GM18507 (cell line): ENCODE measurements around the gene SLC12A8.

Experiments
- DNase-seq: peaks from one replicate; pipeline ENCODE4 v3.0.0; 2011; ENCODE audit warnings: low read depth; ENCODE audit not compliant: insufficient read length; ENCODE audit errors: extremely low spot score
- FAIRE-seq: peaks from 2 replicates; lab custom pipeline; 2011; peaks lifted over from hg19 to GRCh38; lab: Jason Lieb, UNC

Gene SLC12A8

DNA sequence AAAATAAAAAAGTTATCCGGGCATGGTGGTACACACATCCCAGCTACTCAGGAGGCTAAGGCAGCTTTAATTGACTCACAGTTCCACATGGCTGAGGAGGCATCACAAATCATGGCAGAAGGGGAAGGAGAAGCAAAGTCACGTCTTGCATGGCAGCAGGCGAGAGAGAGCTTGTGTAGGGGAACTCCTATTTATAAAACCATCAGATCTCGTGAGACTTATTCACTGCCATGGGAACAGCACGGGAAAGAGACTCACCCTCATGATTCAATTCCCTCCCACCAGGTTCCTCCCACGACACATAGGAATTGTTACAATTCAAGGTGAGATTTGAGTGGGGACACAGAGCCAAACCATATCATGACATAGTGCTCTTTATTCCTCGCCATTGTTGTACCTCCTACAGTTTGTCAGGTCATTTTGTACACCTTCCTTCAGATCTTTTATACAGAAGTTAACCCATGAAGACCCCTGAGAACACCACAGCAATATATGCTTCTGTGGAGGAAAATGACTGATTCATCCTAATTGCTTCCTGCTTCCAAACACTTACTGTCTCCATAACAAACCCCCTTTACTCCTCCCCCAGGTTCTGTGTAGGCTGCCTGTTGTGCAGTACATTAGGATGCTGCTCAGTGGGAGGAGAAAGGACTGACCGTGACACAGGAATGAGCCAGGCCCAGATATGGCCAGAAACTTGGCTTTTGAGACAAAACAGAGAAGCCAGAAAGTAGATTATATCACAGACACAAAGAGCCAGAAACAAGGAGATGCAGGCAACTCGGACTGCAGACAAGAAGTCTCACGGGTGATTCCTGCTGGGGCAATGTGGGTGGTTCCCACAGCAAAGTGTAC, 88.9 kb downstream of the SLC12A8 start:
- no peak for DNase-seq
- FAIRE-seq, result peak; percentile 46

DNA sequence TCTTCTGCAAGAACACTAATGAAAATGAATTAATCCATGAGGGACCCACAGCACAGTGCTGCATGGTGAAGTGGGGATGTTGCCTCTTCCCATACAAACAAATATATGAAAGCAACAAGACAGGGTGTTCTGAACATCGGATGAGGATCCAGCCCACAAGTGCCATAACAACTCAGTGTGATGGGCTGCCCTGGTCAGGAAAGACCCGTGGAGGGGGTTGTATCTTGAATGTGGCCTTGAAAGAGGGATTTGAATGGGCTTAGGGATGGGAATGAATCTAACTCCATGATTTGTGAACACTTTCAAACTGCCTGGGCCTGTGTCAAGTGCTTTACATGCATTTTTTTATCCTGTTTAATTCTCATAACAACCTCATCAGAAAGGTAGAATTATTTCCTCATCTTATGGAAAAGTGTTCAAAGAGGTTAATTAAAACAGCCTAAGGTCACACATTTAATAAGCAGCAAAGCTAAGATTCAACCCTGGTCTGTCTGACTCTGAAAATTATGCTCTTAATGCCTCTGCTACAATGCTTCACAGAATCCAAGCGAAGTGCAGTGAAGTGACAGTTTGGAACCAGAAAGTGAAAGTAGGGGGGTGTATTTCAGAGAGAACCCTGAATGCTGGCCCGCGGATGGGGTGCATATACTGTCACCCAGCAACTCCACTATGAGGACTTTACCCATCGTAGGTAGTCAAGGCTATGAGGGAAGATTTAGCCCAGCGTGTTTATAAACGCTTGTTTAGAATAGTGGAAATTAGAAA, 91.1 kb downstream of the SLC12A8 start:
- peak; percentile 89 for FAIRE-seq

DNA sequence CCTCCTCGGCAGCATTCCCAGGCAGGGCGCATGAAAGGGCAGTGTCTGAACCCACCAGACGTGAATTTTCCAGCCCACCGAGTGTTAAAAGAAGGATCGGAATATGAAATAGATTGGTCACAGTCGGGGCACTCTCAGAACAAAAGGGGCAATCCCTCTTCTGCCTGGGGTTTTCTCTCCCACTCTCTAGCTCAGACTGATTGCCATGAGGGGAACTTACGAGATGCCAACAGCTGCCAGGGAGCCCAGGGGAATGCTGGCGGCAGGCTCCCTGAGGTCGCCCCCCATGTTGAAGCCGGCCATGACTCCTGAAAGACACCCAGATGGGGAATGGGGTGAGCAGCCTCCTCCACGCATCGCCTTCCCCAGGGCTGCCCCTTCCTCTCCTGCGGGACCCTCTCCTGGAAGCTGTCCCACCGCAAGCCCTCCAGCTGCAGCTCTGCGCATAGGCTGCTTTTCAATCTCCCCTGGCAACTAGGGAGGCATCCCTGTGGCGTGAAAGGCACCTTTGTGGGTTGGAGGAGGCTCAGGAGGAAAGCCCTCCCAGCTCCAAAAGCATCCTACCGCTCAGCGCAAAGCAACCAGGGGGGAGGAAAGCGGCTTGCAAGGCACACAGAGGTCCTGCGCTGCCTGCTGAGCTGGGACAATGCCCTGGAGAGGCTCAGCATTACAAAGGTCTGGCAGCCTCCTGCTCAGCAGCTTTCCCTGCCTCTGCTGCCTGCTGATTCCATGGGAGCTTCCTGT, 92.0 kb downstream of the SLC12A8 start:
- DNase-seq (no peak), FAIRE-seq (no peak)

More for the DNA sequence above, 91.1 kb downstream of the SLC12A8 start:
- no peak for DNase-seq

DNA sequence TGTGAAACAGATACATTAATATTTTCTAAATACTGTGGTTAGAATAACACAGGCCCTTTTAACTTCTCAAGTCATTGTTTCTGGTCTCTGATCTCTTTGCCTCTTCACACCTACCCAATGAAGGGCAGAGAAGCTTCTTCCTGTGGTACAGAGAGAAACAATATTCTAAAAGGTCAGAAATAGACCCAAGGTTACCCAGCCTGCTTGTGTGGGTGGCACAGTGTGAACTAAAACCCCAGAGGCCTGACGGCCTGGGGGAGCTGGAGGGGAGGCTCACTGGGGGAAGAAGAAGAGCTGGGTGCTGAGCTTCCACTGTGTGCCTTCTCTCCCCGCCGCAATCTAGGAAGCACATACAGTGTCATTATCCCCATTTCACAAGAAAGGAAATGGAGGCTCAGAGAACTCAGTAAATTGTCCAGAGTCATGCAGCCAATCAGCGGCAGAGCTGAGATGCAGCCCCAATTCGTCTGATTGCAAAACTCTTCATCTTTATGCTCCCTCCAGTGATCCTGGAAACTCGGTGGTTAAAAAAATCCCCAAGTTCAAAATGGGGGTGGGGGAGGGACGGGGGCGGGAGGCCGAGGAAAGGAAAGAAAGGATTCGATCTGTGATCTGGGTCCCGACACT, 92.7 kb downstream of the SLC12A8 start:
- no peak for DNase-seq
- peak; percentile 81 for FAIRE-seq

DNA sequence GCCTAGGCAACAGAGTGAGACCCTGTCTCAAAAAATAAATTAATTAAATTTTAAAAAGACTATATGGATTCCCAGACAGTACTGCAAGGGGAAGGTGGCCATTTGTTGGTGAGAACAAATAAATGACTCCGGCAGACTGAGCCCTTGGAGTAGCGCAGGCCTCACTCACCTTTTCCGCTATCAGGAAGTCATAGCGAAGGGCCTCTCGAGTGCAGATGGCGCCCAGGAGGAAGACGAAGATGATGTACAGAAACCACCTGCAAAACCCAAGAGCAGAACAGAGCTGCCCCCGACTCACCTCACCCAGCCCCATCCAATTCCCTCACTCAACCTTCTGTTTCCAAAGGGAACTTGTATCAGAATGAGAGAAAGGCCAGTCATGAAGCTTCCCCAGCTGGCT, 93.9 kb downstream of the SLC12A8 start:
- FAIRE-seq (no peak), DNase-seq (no peak)

DNA sequence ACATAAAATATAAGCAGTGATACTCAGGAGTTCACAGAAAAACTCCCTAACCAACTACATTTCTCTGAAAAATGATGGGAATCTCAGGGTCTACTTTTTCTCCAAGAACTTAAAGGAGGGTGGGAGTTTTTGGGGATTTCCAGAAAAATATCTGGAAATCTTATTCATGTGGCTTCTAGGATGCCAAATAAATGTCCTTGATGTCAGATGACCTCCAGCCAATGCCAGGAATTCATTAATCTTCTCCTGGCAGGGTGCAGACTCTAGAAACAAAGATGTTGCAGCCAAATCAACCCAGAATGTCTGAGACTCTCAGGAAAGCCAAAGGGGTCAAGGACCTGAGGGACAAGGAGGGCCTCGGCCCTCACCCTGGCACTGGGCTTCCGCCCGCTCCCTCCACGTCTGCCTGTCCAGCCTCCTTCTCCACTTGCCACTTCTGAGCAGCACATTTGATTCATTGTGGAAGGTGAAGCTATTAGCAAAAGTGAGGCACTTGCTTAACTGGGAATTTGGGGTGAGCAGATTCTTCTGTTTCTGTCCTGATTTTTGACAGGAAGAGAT, 94.8 kb downstream of the SLC12A8 start:
- no peak for DNase-seq
- no peak for FAIRE-seq

DNA sequence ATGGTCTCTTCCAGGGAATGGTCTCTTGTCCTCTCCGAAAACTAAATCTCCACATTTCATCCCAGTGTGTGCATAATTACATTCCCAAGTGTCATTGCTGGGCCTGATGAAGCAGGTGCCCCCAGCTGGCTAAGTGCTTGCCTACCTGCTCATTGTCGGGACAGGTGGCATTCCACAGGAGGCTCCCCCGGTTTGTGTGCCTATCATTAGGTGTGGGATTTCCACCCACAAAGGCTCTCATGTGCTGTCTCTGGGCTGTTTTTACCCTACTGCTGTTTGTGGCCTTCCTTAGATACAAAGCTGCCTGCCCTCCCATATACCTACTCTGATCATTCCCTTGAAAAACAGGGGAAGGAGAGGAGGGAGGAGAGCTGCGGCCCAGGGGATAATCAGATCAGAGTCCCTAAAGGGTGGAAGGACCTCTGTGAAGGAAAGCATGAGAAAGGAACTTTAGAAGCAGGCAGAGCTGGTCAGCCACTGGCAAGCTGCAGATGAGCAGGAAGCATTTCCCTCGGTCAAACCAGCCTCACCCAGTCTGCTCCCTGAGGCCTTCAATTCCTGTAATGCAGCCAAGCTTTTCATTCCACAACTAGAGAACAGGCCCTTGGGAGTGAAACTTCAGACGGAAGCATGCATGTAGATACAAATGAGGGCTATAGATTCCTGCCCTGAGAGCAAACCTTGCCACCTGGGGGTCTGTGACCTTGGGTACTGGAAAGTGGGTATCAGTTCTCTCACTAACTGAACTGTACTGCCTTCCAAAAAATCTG, 96.1 kb downstream of the SLC12A8 start:
- FAIRE-seq, result no peak
- no peak for DNase-seq

DNA sequence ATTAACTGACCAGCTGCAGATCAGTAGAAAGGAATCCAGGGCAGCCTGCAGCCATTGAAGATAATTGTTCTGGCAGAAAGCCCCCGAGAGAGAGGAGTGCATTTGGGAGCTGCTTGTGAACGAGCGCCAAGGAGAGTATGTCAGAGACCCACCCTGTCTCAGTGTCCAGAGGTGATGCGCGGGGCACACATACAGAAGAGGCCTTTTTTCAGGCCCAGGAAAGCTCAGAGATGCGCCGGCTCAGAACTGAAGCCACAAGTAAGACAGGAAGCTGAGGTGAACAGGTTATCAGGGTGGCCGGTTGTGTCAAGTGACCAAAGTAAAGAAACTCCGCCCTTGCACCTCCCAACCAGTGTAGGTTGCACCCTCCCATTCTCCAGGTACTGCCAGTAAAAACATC, 96.9 kb downstream of the SLC12A8 start:
- FAIRE-seq (no peak), DNase-seq (no peak)

DNA sequence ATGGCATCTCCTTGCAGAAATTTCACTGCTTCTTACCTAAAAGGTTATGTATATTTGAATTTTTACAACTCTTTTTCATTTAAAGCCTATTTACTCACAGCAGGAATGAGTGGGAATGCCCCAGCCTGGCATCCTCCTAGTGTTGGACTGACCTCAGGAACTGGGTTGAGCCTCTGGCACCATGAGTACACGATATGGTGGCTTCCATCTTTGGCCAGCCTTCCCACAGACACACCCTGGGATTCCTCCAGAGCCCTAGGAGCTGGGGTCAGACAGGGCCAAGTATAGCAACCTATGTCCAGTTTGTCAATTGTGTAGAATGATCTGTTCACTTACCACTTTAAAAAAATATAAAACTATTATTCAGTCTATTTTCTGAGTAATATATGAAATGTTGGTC, 99.6 kb downstream of the SLC12A8 start:
- no peak for FAIRE-seq
- DNase-seq, result no peak

DNA sequence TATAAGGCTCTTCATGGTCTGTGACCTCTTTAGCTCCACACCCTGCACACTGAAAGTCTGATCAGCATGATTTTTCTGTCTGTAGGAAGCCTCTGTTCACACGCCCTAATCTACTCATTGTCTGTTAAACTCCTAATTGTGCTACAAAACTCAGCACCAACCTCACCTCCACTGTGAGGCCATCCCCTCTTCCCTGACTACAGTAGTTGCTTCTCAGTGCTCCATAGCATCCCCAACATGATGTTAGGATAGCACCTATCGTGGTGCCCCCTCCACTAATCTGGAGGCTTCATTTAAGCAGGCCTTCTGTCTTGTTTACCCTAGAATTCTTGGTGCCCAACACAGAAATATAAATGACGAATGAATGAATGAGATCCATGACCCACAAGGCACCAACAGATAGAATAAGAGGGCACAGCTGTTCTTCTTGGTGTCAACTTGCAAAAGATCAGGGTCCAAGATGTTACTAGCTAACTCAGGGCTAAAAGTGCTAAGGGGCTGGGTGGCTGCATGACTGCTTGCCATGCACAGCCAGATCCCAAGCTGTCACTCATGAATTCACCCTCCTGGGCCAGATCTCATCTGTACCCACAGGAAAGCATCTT, 101.6 kb downstream of the SLC12A8 start:
- DNase-seq, result no peak
- peak; percentile 55 for FAIRE-seq

DNA sequence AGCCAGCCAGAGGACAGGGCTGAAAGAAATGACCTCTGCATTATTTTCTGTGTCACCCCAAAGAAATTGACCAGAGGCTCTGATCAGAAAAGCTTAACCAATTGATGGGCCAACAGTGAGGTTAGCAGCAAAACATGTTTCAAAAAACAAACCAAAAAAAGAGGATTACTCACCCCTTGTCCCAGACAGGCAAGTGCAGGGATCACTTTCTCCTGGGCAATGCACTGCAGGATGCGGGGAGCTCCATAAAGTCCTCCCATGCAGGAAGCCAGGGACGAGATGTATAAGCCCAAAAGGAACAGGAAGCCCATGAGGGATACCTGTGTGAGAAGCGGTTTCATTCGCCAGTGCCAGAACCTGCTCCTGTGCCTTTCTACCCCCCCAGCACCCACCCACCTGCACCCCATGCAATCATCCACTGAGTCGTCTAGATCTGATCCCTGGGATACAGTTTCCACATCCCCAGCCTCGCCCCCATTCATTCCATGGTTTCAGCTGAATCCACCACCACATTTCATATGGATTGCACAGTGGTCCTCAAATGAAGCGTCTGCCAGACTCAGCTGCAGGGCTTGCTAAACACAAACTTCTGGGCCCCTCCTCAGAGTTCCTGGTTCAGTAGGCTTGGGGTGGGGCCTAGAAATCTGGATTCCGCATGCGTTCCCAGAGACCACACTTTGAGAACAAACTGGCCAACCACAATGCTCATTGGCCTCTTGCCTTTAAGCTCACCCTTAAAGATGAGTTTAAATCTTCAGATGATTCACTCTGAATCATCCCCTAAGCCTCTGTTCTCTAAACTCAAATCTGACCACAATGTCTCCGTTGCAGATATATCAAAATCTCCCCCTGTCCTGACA, 102.3 kb downstream of the SLC12A8 start:
- DNase-seq, result no peak
- no peak for FAIRE-seq

DNA sequence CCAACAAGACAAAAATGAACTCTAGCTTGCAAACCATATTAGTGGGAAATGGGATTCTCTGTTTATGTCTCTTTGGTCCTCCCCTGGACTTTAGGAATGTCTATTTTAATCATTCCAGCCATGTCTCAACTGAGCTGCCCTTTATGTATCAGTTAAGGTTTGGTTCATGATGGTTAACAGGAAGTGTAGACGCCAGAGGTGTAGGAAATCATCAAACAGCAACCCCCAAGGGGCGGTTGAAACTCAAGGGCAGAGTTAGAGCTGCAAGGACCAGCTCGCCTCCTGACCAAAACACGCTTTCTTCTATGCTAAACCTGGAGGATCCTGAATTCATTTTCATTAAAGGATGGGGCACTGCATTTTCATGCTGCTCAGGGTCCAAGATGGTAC, 103.0 kb downstream of the SLC12A8 start:
- DNase-seq (no peak), FAIRE-seq (peak; percentile 77)

DNA sequence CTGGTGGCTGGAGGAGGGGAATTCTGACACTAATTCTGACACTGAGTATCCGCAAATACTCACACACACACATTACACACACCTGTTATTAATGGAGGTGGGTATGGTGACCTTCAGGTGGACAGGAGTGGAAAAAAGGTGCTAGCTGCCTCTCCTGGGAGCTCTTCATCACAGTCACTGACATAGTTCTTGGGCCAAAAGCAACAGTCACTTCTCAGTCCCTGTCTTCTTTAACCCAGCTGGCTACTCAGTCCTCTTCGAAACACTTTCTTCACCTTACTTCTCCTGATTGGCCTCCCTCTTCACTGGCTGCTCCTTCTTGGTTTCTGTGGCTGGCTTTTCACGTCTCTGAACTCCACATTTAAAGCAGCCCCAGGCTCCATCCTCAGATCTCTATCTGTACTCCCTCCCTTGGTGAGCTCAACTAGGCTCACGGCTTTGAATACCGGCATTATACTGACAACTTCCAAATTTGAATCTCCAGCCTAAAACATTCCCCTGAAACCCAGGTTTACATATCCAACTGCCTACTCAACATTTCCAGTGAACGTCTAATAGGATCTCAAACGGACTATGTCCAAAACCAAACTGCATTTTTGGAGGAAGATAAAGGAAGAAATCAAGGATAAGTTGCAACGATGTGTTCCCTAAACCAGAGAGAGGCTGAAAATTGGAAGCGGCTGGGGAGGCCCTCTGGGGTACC, 103.6 kb downstream of the SLC12A8 start:
- DNase-seq, result no peak
- FAIRE-seq, result peak; percentile 18

DNA sequence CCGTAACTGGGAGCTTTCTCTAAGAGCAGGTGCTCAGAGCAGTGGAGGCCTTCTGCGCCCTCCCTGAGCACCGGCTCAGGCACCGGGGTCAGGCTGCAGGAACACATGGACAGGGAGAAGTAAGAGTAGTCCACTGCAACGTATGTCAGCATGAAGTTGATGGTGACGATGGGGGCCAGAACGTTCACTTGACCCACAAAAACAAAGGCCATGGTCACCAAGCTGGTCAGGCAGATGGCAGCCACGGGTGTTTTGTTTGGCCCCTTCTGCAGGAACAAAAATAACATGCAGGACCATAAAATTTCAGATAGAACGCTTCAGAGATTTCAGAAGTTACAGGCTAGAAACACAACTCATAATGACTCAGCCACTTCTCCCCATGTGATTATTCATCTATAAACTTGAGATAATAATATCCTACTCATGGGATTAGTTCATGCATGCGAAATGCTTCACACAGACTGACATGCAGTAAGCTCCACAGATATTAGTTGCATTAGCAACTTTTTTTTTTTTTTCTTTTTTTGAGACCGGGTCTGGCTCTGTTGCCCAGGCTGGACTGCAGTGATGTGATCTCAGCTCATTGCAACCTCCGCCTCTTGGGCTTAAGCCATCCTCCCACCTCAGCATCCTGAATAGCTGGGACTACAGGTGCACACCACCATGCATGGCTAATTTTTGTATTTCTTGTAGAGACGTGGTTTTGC, 104.5 kb downstream of the SLC12A8 start:
- FAIRE-seq, result peak; percentile 93
- DNase-seq, result peak; percentile 52

DNA sequence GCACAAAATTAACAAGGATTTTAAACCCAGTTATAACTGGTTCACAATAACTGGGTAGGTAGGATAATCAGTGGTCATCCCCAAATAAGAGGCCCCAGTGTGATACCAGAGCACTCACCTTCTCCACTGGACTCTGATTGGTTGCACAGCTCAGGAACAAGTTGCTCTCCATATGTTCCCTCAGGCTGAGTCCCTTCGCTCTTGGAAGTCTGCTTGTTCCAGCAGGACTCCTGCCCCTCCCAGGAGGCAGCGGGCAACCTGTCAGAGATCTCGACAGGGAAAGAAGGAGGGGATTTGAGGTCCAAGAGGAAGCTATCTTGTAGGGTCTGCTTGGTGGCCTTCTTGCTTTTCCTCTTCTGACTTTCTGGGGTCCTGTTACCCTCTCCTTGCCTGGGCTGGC, 105.2 kb downstream of the SLC12A8 start:
- FAIRE-seq, result no peak
- no peak for DNase-seq

DNA sequence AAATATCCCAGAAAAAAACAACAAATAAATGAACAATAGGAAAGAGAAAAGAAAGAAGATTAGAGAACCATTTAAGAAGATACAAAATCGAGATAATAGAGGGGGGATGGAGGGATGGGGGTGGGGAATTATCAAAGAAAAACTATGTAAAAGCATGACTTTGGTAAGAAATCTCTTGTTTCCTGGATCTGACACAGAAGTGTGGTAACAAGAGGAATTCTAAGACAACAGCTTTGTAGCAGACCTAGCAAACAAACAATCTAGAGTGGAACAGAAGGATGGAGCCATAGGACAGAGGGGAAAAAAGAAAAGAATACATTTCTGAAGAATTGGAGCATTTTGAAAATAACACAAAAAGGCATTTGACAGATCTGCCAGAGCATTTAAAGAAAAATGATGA, 107.4 kb downstream of the SLC12A8 start:
- FAIRE-seq (peak; percentile 59), DNase-seq (no peak)
